Smooth muscle cell (in vitro differentiated cells): ENCODE data around the gene UBALD1. TPM values are rescaled to one million over a fixed set of nuclear protein-coding genes. Genes with fewer than 3 reads are reported as not detected.

Experiments
- DNase-seq: peaks from one replicate; lab custom pipeline; 2025; ENCODE audit not compliant: unreplicated experiment; lab: John Stamatoyannopoulos, UW
- H2AFZ ChIP-seq: fragments of 200-600 bp; sonication (generic); 2 replicates; pipeline ENCODE4 v1.6.0; 2016; ENCODE audit warnings: antibody characterized with exemption, low read depth, mild to moderate bottlenecking
- H3F3A ChIP-seq: fragments of 200-600 bp; sonication (generic); 2 replicates; pipeline ENCODE4 v1.6.0; 2017; ENCODE audit warnings: antibody characterized with exemption, low read depth
- H3K27ac ChIP-seq: fragments of 200-600 bp; sonication (generic); 2 replicates; pipeline ENCODE4 v1.5.1; 2016; ENCODE audit warnings: low read depth, mild to moderate bottlenecking
- H3K27me3 ChIP-seq: fragments of 200-600 bp; sonication (generic); 2 replicates; pipeline ENCODE4 v1.6.1; 2016; ENCODE audit warnings: low read depth, mild to moderate bottlenecking
- H3K36me3 ChIP-seq: fragments of 200-600 bp; sonication (generic); 2 replicates; pipeline ENCODE4 v1.5.1; 2016; ENCODE audit warnings: low read depth
- H3K4me1 ChIP-seq: fragments of 200-600 bp; sonication (generic); 2 replicates; pipeline ENCODE4 v1.5.1; 2016; ENCODE audit warnings: low read depth
- H3K4me2 ChIP-seq: fragments of 200-600 bp; sonication (generic); 2 replicates; pipeline ENCODE4 v1.6.0; 2016; ENCODE audit warnings: mild to moderate bottlenecking
- H3K4me3 ChIP-seq: fragments of 200-600 bp; sonication (generic); 2 replicates; pipeline ENCODE4 v1.5.1; 2016; ENCODE audit warnings: mild to moderate bottlenecking
- H3K79me2 ChIP-seq: fragments of 200-600 bp; sonication (generic); 2 replicates; pipeline ENCODE4 v1.6.0; 2016; ENCODE audit warnings: low read depth, mild to moderate bottlenecking
- H3K9ac ChIP-seq: fragments of 200-600 bp; sonication (generic); 2 replicates; pipeline ENCODE4 v1.6.0; 2016; ENCODE audit warnings: low read depth
- H3K9me3 ChIP-seq: fragments of 200-600 bp; sonication (generic); replicated peaks from 2 replicates; pipeline ENCODE4 v1.5.1; 2016; ENCODE audit warnings: low read depth
- H4K20me1 ChIP-seq: fragments of 200-600 bp; sonication (generic); 2 replicates; pipeline ENCODE4 v1.6.0; 2016; ENCODE audit warnings: low read depth
- WGBS: methylation state at CpG from one replicate; pipeline ENCODE4 v1.1.7; 2016; ENCODE audit warnings: low lambda C conversion rate; 5-methylcytosine and 5-hydroxymethylcytosine counted together
- polyA plus RNA-seq: library from polyadenylated mRNA; unstranded; fragments of >200 nt; fragmentation: Nextera tagmentation; extraction: Ambion mirVana; gene quantifications from 2 replicates; pipeline ENCODE4 v1.2.1, GENCODE V29; 2016
- total RNA-seq: library from RNA; depleted of rRNA; stranded (reverse); fragments of >200 nt; gene quantifications from 2 replicates; pipeline ENCODE4 v1.2.3, GENCODE V29; 2014
- TF ChIP-seq, protein P1 (sequence below): fragments of 200-600 bp; sonication (generic); IDR thresholded peaks from 2 replicates; pipeline ENCODE4 v1.5.1; 2017; ENCODE audit warnings: borderline replicate concordance, mild to moderate bottlenecking, antibody characterized with exemption; ENCODE audit not compliant: insufficient read depth, poor library complexity, severe bottlenecking

The UBALD1 gene
- total and polyA plus RNA-seq, 2 experiments from 2014 or later, result 3.6 to 13.6 TPM

- no peak overlapping the region for H3K4me3 ChIP-seq
- H3K27ac ChIP-seq, result no peak overlapping the region
- H3K9me3 ChIP-seq, result no peaks in the 10 kb centered on the region
- DNase-seq, result no peak
- H2AFZ ChIP-seq, result no peak overlapping the region
- no peaks in the 10 kb centered on the region for H3K4me1 ChIP-seq
- no peaks in the 10 kb centered on the region for H3K36me3 ChIP-seq
- TF ChIP-seq, protein P1, sequence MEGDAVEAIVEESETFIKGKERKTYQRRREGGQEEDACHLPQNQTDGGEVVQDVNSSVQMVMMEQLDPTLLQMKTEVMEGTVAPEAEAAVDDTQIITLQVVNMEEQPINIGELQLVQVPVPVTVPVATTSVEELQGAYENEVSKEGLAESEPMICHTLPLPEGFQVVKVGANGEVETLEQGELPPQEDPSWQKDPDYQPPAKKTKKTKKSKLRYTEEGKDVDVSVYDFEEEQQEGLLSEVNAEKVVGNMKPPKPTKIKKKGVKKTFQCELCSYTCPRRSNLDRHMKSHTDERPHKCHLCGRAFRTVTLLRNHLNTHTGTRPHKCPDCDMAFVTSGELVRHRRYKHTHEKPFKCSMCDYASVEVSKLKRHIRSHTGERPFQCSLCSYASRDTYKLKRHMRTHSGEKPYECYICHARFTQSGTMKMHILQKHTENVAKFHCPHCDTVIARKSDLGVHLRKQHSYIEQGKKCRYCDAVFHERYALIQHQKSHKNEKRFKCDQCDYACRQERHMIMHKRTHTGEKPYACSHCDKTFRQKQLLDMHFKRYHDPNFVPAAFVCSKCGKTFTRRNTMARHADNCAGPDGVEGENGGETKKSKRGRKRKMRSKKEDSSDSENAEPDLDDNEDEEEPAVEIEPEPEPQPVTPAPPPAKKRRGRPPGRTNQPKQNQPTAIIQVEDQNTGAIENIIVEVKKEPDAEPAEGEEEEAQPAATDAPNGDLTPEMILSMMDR, result no peak
- 94% methylated on average over 9 of the region's 9 CpGs for whole genome bisulfite sequencing
- no peak overlapping the region for H3K9ac ChIP-seq
- no peaks in the 10 kb centered on the region for H3K27me3 ChIP-seq
- peaks cover 35% of the 10 kb centered on the region for H4K20me1 ChIP-seq
- no peaks in the 10 kb centered on the region for H3F3A ChIP-seq
- peaks cover 6% of the 10 kb centered on the region for H3K79me2 ChIP-seq
- H3K4me2 ChIP-seq, result no peak overlapping the region
These were observed 8.3 kb downstream of the UBALD1 start for GRCh38 chr16:4606354-4606753.

- no peaks in the 10 kb centered on the region for H3F3A ChIP-seq
- WGBS, result 86% methylated on average over 15 of the region's 15 CpGs
- H2AFZ ChIP-seq, result no peak overlapping the region
- H3K9me3 ChIP-seq, result no peaks in the 10 kb centered on the region
- no peak overlapping the region for H3K9ac ChIP-seq
- TF ChIP-seq, protein P1, result no peak
- no peaks in the 10 kb centered on the region for H3K79me2 ChIP-seq
- no peak overlapping the region for H3K4me3 ChIP-seq
- H3K27me3 ChIP-seq, result no peaks in the 10 kb centered on the region
- no peak for DNase-seq
- no peak overlapping the region for H3K4me2 ChIP-seq
- H3K36me3 ChIP-seq, result no peaks in the 10 kb centered on the region
- H4K20me1 ChIP-seq, result peaks cover 16% of the 10 kb centered on the region
- no peaks in the 10 kb centered on the region for H3K4me1 ChIP-seq
- H3K27ac ChIP-seq, result no peak overlapping the region
These were observed 10.3 kb downstream of the UBALD1 start for GRCh38 chr16:4604401-4604800.

- H3K27ac ChIP-seq, result no peak overlapping the region
- H3K79me2 ChIP-seq, result no peaks in the 10 kb centered on the region
- H3K36me3 ChIP-seq, result no peaks in the 10 kb centered on the region
- no peaks in the 10 kb centered on the region for H3K27me3 ChIP-seq
- H3K4me1 ChIP-seq, result no peaks in the 10 kb centered on the region
- H3K9ac ChIP-seq, result no peak overlapping the region
- H3F3A ChIP-seq, result no peaks in the 10 kb centered on the region
- no peak overlapping the region for H3K4me2 ChIP-seq
- no peak overlapping the region for H3K4me3 ChIP-seq
- H4K20me1 ChIP-seq, result peaks cover 12% of the 10 kb centered on the region
- WGBS, result 90% methylated on average over 13 of the region's 13 CpGs
- H2AFZ ChIP-seq, result no peak overlapping the region
- TF ChIP-seq, protein P1, result no peak
- H3K9me3 ChIP-seq, result no peaks in the 10 kb centered on the region
- DNase-seq, result no peak
These were observed 11.0 kb downstream of the UBALD1 start for GRCh38 chr16:4603624-4604170.

- Histone ChIP-seq H3K79me2 (no peaks in the 10 kb centered on the region), H3K27ac (no peak overlapping the region), H3K4me3 (no peak overlapping the region), H3K9ac (no peak overlapping the region), H3K4me2 (no peak overlapping the region), H3K4me1 (no peaks in the 10 kb centered on the region), H3K9me3 (no peaks in the 10 kb centered on the region), H4K20me1 (no peaks in the 10 kb centered on the region), H3K27me3 (no peaks in the 10 kb centered on the region), H3K36me3 (no peaks in the 10 kb centered on the region), H3F3A (no peaks in the 10 kb centered on the region), H2AFZ (no peak overlapping the region)
- WGBS, result 78% methylated on average over 3 of the region's 8 CpGs
- no peak for DNase-seq
- TF ChIP-seq, protein P1, result no peak
These were observed 12.4 kb downstream of the UBALD1 start for GRCh38 chr16:4602331-4602730.
